Glomerular visceral epithelial cell (primary cell): ENCODE data around the gene TOMT.
"Not testable (repeated sequence)": the region's sequence is repeated elsewhere in the genome, so short reads cannot be mapped to it uniquely, and the experiment has no call there.

Source experiments
- DNase-seq: peaks from one replicate; pipeline ENCODE4 v3.0.0-alpha.2; 2016; ENCODE audit errors: extremely low spot score

TOMT gene

GRCh38 chr11:72124046-72124445, 18.3 kb downstream of the TOMT start:
- no peak for DNase-seq

- DNase-seq = no peak
Measured at GRCh38 chr11:72125956-72126355, 20.2 kb downstream of the TOMT start.

DNA sequence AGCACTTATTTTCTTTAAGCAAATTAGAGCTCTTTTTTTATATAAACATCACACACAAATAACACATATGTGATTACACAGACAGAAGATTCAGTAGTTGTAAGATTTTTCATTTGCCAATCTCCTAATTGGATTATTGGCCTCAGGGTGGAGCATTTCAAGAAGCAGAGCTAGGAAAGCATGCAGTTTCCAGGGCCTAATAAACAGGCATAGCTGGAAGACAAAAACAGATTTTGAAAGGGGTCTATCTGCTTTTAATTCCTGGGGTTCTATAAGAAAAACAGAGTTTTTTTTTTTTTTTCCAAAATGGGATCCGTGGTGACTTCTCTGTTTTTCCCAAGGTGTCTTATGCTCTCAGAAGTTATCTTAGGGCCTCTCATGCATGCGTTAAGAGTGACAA, 22.2 kb downstream of the TOMT start:
- no peak for DNase-seq

- DNase-seq = no peak
Measured at GRCh38 chr11:72129381-72129780, 23.7 kb downstream of the TOMT start.

GRCh38 chr11:72132646-72133045, 26.9 kb downstream of the TOMT start:
- DNase-seq = no peak

DNA sequence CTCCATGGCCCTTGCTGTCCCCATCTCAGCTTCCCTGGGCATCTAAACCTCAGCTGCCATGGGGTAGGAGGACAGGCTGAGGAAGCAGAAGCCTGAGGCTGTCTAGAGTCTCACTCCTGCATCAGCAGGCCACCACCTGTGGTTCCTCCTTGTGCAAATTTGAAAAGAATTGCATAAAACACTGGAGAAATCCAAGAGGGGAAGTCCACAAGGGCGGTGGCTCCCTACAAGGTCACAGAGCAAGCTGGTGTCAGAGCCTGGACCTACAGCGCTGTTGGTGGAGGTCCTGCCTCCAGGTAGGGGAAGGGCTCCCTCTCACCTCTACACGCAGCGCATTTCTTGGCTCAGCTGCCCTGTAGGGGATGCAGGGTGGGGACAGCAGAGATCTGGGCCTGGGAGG, 29.7 kb downstream of the TOMT start, which contains the start of gene FOLR3:
TSS of gene FOLR3 (plus strand) at position 253 of the 400 bp plus-strand sequence. CDS start 228 bp downstream, outside the sequence.
- not testable (repeated sequence) for DNase-seq

- peak; percentile 36 for DNase-seq
Measured at GRCh38 chr11:72135891-72136683, 30.4 kb downstream of the TOMT start.

- DNase-seq = no peak
Measured at GRCh38 chr11:72136684-72137262, 31.0 kb downstream of the TOMT start.

DNA sequence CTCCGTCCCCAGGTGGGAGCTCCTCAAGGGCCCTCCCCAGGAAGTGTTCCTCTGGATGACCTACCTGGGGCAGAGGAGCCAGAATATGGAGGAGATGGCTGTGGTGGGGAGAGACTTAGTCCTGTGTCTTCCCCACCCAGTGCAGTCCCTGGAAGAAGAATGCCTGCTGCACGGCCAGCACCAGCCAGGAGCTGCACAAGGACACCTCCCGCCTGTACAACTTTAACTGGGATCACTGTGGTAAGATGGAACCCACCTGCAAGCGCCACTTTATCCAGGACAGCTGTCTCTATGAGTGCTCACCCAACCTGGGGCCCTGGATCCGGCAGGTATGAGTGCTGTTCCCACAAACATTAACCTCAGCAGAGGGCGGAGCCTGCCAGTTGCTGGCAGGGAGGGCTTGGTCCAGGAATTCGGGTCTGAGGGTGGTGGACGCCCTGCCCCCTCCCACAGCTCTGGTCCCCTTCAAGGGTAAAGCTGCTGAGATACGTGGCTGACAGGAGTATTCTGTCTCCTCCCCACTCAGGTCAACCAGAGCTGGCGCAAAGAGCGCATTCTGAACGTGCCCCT, 33.2 kb downstream of the TOMT start:
- no peak for DNase-seq

DNA sequence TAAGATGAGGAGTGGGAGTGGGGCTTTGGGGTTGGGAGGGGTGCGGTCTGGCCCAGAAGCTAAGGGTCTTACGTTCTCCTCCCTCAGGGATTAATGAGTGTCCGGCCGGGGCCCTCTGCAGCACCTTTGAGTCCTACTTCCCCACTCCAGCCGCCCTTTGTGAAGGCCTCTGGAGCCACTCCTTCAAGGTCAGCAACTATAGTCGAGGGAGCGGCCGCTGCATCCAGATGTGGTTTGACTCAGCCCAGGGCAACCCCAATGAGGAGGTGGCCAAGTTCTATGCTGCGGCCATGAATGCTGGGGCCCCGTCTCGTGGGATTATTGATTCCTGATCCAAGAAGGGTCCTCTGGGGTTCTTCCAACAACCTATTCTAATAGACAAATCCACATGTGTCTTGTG, 33.8 kb downstream of the TOMT start:
- no peak for DNase-seq

DNA sequence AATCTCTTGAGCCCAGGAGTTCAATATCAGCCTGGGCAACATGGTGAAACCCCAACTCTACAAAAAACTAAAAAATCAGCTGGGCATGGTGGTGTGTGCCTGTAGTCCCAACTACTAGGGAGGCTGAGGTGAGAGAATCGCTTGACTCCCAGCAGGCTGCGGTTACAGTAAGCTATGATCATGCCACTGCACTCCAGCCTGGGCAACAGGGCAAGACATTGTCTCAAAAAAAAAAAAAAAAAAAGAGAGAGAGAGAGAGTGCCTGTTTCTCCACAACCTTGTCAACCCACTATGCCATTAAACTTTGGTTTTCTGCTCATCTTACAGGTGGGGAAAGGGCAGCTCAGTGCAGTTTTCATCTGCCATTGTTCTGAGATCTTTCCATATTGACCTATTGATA, 34.9 kb downstream of the TOMT start:
- peak; percentile 87 for DNase-seq

DNA sequence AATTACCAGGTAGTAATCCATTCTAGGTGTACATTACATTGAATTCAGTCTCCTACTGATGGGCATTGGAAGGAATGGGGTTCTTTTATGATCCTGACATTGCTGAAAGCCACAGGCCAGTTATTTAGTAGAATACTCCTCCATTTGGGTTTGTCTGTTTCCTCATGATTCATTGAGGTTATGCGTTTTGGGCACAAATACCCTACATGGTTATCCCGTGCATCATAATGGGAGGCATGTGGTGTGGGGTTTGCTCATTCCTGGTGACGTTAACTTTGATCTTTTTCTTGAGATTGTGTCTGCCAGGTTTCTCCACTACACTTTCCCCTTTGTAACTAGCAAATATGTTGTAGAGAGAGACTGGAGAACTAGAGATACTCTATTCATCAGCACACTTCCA, 35.3 kb downstream of the TOMT start:
- peak; percentile 92 for DNase-seq

DNA sequence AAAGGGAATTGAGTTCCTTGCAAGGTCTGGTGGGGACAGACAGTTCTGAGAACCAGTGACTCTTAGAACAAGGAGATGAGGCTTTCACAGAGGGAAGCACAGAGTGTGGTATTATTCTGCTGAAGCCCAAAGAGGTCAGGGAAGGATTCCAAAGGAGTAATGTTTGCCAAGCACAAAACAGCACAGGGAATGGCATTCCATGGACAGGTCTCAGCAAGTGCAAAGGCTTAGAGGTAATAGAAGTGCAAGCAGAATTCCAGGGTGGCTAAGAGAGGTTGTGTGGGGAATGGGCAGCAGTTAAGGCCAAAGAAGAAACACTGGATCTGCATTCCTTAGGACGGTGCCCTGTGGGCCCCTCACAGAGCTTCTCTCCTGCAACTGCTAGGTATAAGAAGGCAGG, 36.4 kb downstream of the TOMT start:
- peak; percentile 50 for DNase-seq

DNA sequence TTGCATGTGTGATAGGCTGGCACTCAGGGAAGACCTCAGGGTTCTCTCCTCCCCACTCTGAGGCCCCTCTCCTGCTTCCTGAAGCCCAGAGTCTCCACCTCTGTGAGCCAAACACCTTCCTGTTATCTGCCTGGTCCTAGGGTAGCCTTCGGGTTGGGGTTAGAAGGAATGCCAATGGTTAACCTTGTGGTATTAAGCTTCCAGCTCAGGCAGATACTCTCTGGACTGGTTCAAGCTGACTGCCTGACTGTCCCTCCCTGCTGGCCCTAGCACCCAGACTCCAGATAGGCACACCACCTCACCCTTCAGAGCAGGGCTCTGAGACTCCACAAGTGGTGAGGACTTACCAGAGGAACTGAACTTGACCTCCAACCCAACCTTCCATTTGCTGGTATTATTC, 36.8 kb downstream of the TOMT start:
- peak; percentile 72 for DNase-seq

DNA sequence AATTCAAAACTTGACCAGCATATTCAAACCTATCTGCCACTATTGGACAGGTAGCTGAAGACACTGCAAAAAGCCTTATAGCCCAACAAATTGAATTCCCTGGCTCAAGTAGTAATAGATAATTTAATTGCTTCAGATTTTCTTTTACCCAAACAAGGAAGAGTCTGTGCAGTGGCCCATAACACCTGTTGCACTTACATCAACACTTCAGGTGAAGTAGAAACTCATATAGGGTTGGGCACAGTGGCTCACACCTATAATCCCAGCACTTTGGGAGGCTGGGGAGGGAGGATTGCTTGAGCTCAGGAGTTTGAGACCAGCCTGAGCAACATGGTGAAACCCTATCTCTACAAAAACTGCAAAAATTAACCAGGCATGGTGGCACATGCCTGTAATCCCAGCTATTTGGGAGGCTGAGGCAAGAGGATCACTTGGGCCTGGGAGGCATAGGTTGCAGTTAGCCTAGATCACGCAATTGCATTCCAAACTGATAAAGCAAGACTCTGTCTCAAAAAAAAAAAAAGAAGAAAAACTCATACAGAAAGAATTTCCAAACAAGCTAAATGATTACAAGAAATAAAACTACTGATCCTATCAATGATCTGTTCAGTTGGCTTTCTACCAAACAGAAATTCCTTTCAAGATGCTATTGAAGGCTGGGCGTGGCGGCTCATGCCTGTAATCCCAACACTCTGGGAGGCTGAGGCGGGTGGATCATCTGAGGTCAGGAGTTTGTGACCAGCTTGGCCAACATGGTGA, 39.3 kb downstream of the TOMT start:
- peak; percentile 88 for DNase-seq

- DNase-seq = no peak
Measured at GRCh38 chr11:72146625-72147024, 40.9 kb downstream of the TOMT start.

GRCh38 chr11:72150882-72151281, 45.2 kb downstream of the TOMT start:
- DNase-seq = no peak

- DNase-seq = not testable (repeated sequence)
Measured at GRCh38 chr11:72153874-72154273, 48.1 kb downstream of the TOMT start.

GRCh38 chr11:72154816-72155215, 49.1 kb downstream of the TOMT start:
- DNase-seq = no peak

GRCh38 chr11:72155751-72156150, 50.0 kb downstream of the TOMT start:
- DNase-seq = no peak

- DNase-seq = no peak
Measured at GRCh38 chr11:72157131-72157530, 51.4 kb downstream of the TOMT start.
